Progenitor cell of endocrine pancreas (in vitro differentiated cells): ENCODE measurements around the gene BEST3. TPM values are rescaled to one million over a fixed set of nuclear protein-coding genes. Genes with fewer than 3 reads are reported as not detected.

Source experiments
- DNase-seq: peaks from one replicate; pipeline ENCODE4 v3.0.0; 2021; ENCODE audit warnings: low spot score; ENCODE audit not compliant: unreplicated experiment
- H3K27ac Mint-ChIP-seq: 2 replicates; pipeline ENCODE4 v1.8.0; 2021; ENCODE audit warnings: mild to moderate bottlenecking, moderate library complexity, mixed read lengths
- H3K27me3 Mint-ChIP-seq: 2 replicates; pipeline ENCODE4 v1.8.0; 2021; ENCODE audit warnings: mixed read lengths
- H3K36me3 Mint-ChIP-seq: 2 replicates; pipeline ENCODE4 v1.8.0; 2022; ENCODE audit warnings: mixed read lengths; ENCODE audit not compliant: insufficient read depth
- H3K4me1 Mint-ChIP-seq: 2 replicates; pipeline ENCODE4 v1.8.0; 2021; ENCODE audit warnings: low read depth, mixed read lengths
- H3K4me3 Mint-ChIP-seq: 2 replicates; pipeline ENCODE4 v1.8.0; 2021; ENCODE audit warnings: low read depth, mild to moderate bottlenecking, moderate library complexity, mixed read lengths
- H3K9me3 Mint-ChIP-seq: 2 replicates; pipeline ENCODE4 v1.8.0; 2021; ENCODE audit warnings: low read depth, mixed read lengths
- total RNA-seq: library from RNA; stranded (reverse); gene quantifications from 2 replicates; pipeline ENCODE4 v1.2.1, GENCODE V29; 2021
- TF ChIP-seq, protein P1 (sequence below): fragments of 200-600 bp; sonication (generic); IDR thresholded peaks from one replicate; pipeline ENCODE4 v1.5.0; 2021; ENCODE audit warnings: antibody characterized with exemption, mild to moderate bottlenecking; ENCODE audit not compliant: unreplicated experiment

Gene BEST3
- total RNA-seq, 1 donor from 2014 or later, result not detected

DNA sequence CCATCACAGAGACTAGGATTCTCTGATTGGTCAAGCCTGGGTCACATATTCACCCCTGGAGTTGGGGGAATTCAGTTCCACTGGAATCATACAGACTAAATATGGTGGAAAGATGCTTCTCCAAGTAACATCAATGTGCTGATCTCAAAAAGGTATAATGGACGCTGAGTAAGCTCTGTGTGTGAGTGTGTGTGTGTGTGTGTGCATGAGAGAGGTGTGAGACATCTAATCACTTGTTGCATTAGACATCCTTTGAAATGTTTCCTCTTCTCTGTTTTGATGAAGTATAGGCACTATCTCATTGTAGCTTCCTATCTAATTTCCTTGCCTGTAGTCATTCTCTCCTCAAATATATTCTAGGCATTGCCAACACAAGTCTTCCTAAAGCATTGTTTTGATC lies 34.5 kb upstream of the BEST3 start:
- H3K27me3 Mint-ChIP-seq, result peaks cover 17% of the 10 kb centered on the region
- H3K4me1 Mint-ChIP-seq, result no peaks in the 10 kb centered on the region
- TF ChIP-seq, protein P1, sequence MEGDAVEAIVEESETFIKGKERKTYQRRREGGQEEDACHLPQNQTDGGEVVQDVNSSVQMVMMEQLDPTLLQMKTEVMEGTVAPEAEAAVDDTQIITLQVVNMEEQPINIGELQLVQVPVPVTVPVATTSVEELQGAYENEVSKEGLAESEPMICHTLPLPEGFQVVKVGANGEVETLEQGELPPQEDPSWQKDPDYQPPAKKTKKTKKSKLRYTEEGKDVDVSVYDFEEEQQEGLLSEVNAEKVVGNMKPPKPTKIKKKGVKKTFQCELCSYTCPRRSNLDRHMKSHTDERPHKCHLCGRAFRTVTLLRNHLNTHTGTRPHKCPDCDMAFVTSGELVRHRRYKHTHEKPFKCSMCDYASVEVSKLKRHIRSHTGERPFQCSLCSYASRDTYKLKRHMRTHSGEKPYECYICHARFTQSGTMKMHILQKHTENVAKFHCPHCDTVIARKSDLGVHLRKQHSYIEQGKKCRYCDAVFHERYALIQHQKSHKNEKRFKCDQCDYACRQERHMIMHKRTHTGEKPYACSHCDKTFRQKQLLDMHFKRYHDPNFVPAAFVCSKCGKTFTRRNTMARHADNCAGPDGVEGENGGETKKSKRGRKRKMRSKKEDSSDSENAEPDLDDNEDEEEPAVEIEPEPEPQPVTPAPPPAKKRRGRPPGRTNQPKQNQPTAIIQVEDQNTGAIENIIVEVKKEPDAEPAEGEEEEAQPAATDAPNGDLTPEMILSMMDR, result no peak
- H3K9me3 Mint-ChIP-seq, result no peaks in the 10 kb centered on the region
- no peaks in the 10 kb centered on the region for H3K36me3 Mint-ChIP-seq
- DNase-seq, result no peak
- no peak overlapping the region for H3K27ac Mint-ChIP-seq
- H3K4me3 Mint-ChIP-seq, result no peak overlapping the region

DNA sequence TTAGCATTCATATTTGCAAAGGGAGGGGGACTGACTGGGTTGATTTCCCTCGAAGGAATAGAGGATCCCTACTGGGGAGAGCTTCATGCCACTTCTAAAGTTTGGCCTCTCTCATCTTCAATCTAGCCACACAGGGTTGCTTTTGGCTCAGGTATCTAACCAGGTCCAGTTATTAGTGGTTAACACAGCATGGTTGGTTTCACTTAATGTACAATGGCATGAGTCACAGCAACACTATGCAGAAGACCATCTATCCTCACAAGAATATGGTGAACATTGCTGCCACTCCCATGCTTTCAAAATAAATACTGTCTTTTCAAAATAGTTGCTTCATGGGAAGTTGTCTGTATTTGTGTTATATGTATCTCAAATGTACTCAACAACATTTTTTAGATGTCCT lies 33.0 kb upstream of the BEST3 start:
- H3K27ac Mint-ChIP-seq, result no peak overlapping the region
- no peaks in the 10 kb centered on the region for H3K36me3 Mint-ChIP-seq
- no peak overlapping the region for H3K4me3 Mint-ChIP-seq

DNA sequence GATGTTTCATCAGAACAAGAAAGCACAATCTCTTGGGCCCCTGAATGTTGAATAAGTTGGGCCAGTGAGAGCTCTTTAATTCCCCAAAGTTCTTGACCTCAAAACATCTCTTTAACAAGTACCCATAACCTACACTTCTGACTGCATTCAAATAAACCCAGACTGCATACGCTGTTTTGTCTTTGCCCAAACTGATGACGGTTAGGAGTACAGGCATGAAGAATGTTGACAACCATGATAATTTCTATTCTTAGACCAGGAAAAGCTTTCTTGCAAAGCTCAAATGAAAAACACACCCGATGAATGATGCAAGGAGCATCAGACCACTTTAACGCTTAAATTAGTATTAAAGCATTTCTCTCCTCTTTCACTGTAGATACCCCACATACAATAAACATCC lies 27.8 kb upstream of the BEST3 start:
- no peak overlapping the region for H3K4me3 Mint-ChIP-seq
- H3K27me3 Mint-ChIP-seq, result peaks cover 3% of the 10 kb centered on the region

More for the DNA sequence above, 33.0 kb upstream of the BEST3 start:
- H3K27me3 Mint-ChIP-seq, result peaks cover 10% of the 10 kb centered on the region
- H3K4me1 Mint-ChIP-seq, result no peaks in the 10 kb centered on the region
- DNase-seq, result no peak
- H3K9me3 Mint-ChIP-seq, result no peaks in the 10 kb centered on the region
- TF ChIP-seq, protein P1, result no peak

DNA sequence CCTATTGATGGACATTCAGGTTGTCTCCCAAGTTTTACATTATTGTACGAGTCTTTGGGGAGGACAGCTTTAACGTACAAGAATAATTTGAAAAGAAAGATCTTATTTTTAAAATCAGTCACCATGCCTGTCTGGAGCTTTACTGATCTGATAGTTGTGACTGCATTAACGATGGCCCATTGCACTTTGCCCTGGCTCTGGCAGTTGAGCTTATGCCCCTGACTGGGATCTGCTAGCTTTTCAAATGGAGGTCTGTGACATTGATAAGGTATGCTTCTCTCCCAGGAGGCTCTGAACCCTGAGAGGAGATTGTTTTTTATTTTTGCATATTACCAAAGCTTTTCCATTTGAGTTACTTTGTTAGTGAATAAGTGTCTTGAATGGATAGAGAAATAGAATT lies 21.6 kb upstream of the BEST3 start:
- Mint-ChIP-seq H3K4me3 (peak overlapping the region; percentile 33), H3K4me1 (peaks cover 17% of the 10 kb centered on the region), H3K27me3 (peaks cover 3% of the 10 kb centered on the region), H3K27ac (peak overlapping the region; percentile 56), H3K9me3 (peaks cover 11% of the 10 kb centered on the region), H3K36me3 (no peaks in the 10 kb centered on the region)
- DNase-seq, result no peak
- TF ChIP-seq, protein P1, result no peak

More for the DNA sequence above, 27.8 kb upstream of the BEST3 start:
- Mint-ChIP-seq H3K9me3 (peaks cover 11% of the 10 kb centered on the region), H3K36me3 (no peaks in the 10 kb centered on the region), H3K4me1 (no peaks in the 10 kb centered on the region), H3K27ac (no peak overlapping the region)
- DNase-seq, result no peak
- TF ChIP-seq, protein P1, result no peak

- no peaks in the 10 kb centered on the region for H3K36me3 Mint-ChIP-seq
- H3K4me1 Mint-ChIP-seq, result peaks cover 17% of the 10 kb centered on the region
- peaks cover 9% of the 10 kb centered on the region for H3K9me3 Mint-ChIP-seq
- H3K4me3 Mint-ChIP-seq, result no peak overlapping the region
- no peak for DNase-seq
- no peak overlapping the region for H3K27ac Mint-ChIP-seq
- H3K27me3 Mint-ChIP-seq, result peaks cover 3% of the 10 kb centered on the region
- TF ChIP-seq, protein P1, result no peak
These were observed 20.5 kb upstream of the BEST3 start for GRCh38 chr12:69719336-69720316.
